ENCODE results near the gene STAT3. TPM values are rescaled to one million over a fixed set of nuclear protein-coding genes. Genes with fewer than 3 reads are reported as not detected.

The STAT3 gene
- total RNA-seq, 1 donor from 2014 or later: 281 TPM

- TF ChIP-seq, protein P1, sequence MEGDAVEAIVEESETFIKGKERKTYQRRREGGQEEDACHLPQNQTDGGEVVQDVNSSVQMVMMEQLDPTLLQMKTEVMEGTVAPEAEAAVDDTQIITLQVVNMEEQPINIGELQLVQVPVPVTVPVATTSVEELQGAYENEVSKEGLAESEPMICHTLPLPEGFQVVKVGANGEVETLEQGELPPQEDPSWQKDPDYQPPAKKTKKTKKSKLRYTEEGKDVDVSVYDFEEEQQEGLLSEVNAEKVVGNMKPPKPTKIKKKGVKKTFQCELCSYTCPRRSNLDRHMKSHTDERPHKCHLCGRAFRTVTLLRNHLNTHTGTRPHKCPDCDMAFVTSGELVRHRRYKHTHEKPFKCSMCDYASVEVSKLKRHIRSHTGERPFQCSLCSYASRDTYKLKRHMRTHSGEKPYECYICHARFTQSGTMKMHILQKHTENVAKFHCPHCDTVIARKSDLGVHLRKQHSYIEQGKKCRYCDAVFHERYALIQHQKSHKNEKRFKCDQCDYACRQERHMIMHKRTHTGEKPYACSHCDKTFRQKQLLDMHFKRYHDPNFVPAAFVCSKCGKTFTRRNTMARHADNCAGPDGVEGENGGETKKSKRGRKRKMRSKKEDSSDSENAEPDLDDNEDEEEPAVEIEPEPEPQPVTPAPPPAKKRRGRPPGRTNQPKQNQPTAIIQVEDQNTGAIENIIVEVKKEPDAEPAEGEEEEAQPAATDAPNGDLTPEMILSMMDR (IDR thresholded peaks at IDR 0.05): peak; percentile 85
- H3K27ac Mint-ChIP-seq (ENCODE audit: unreplicated experiment): peak overlapping the region; percentile 91
- H3K27me3 Mint-ChIP-seq (ENCODE audit: unreplicated experiment): no peaks in the 10 kb centered on the region
- H3K4me3 Mint-ChIP-seq (ENCODE audit: unreplicated experiment): no peak overlapping the region
- H3K4me1 Mint-ChIP-seq (ENCODE audit: unreplicated experiment): peaks cover 42% of the 10 kb centered on the region
- DNase-seq (ENCODE audit: extremely low spot score, unreplicated experiment): peak; percentile 91
- no peaks in the 10 kb centered on the region for H3K36me3 Mint-ChIP-seq (ENCODE audit: unreplicated experiment)
- no peaks in the 10 kb centered on the region for H3K9me3 Mint-ChIP-seq (ENCODE audit: unreplicated experiment)
These were observed 40.1 kb upstream of the STAT3 start for GRCh38 chr17:42428141-42428944.

GRCh38 chr17:42424991-42425610 is 36.9 kb upstream of the STAT3 start:
- Mint-ChIP-seq H3K27me3 (ENCODE audit: unreplicated experiment) (no peaks in the 10 kb centered on the region), H3K36me3 (ENCODE audit: unreplicated experiment) (no peaks in the 10 kb centered on the region), H3K9me3 (ENCODE audit: unreplicated experiment) (no peaks in the 10 kb centered on the region), H3K27ac (ENCODE audit: unreplicated experiment) (peak overlapping the region; percentile 63), H3K4me3 (ENCODE audit: unreplicated experiment) (no peak overlapping the region), H3K4me1 (ENCODE audit: unreplicated experiment) (peaks cover 43% of the 10 kb centered on the region)
- TF ChIP-seq, protein P1 (IDR thresholded peaks at IDR 0.05): no peak
- DNase-seq (ENCODE audit: extremely low spot score, unreplicated experiment): no peak

DNA sequence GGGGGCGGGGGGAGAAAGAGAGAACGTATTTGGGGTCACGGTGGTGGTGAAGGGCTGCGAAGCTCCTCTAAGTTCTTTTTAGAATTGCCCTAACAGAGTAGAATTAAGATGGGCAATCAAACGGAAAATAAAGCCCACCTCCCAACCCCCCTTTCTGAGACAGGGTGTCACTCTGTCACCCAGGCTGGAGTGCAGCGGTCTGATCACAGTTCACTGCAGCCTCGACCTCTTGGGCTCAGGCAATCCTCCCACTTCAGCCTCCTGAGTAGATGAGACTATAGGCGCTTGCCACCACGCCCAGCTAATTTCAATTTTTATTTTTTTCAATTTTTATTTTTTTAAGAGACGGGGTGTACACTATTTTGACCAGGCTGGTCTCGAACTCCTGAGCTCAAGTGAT is 35.5 kb upstream of the STAT3 start:
- H3K27me3 Mint-ChIP-seq (ENCODE audit: unreplicated experiment): no peaks in the 10 kb centered on the region
- TF ChIP-seq, protein P1 (IDR thresholded peaks at IDR 0.05): no peak
- H3K4me1 Mint-ChIP-seq (ENCODE audit: unreplicated experiment): peaks cover 48% of the 10 kb centered on the region
- peak overlapping the region; percentile 98 for H3K4me3 Mint-ChIP-seq (ENCODE audit: unreplicated experiment)
- no peaks in the 10 kb centered on the region for H3K36me3 Mint-ChIP-seq (ENCODE audit: unreplicated experiment)
- DNase-seq (ENCODE audit: extremely low spot score, unreplicated experiment): no peak
- no peaks in the 10 kb centered on the region for H3K9me3 Mint-ChIP-seq (ENCODE audit: unreplicated experiment)
- peak overlapping the region; percentile 88 for H3K27ac Mint-ChIP-seq (ENCODE audit: unreplicated experiment)

DNA sequence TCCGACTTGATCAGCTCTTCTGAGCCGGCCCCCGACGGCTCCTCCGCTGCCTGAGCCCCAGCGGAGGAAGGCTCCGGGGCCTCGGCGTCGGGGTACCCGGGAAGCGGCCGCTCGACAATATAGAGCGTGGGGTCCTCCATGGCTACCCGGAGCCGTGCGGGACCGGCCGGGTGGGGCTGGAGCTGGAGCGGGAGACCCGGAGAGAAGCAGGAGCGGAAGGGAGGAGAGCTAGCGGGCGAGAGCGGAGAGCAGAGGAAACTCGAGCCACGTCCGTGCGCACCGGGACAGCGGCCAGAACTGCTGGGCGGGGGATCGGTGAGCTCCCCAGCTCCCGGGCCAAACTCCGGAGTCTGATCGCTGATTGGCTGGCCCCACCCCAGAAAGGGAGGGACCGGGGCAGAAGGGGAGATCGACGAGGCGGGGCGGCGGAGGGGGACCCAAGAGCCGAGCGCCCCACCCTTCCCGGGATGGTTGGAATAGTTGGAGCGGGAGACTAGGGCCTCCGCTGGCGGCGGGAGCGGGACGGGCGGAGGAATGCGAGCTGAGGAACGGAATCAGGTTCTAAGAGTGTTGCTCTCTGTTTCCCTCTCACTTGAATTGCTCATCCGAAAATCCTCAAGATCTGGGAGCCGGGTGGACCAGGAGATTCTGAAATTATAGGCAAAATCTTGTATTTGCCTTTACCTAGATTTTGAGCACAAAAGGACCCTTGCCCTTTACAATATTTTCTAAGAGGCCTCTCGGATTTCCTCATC is 34.9 kb upstream of the STAT3 start, which contains the start of gene CAVIN1:
TSS of gene CAVIN1 (minus strand) at position 299 of the 755 bp plus-strand sequence. CDS start at position 140, 159 bp downstream.
- peaks cover 46% of the 10 kb centered on the region for H3K4me1 Mint-ChIP-seq (ENCODE audit: unreplicated experiment)
- TF ChIP-seq, protein P1 (IDR thresholded peaks at IDR 0.05): no peak
- H3K9me3 Mint-ChIP-seq (ENCODE audit: unreplicated experiment): no peaks in the 10 kb centered on the region
- H3K27ac Mint-ChIP-seq (ENCODE audit: unreplicated experiment): peak within 1 kb of the TSS; percentile 90
- peak within 1 kb of the TSS; percentile 98 for H3K4me3 Mint-ChIP-seq (ENCODE audit: unreplicated experiment)
- DNase-seq (ENCODE audit: extremely low spot score, unreplicated experiment): peak; percentile 99
- no peaks in the 10 kb centered on the region for H3K27me3 Mint-ChIP-seq (ENCODE audit: unreplicated experiment)
- no peaks in the 10 kb centered on the region for H3K36me3 Mint-ChIP-seq (ENCODE audit: unreplicated experiment)
